ENCODE data around the gene CDH4.

The CDH4 gene

DNA sequence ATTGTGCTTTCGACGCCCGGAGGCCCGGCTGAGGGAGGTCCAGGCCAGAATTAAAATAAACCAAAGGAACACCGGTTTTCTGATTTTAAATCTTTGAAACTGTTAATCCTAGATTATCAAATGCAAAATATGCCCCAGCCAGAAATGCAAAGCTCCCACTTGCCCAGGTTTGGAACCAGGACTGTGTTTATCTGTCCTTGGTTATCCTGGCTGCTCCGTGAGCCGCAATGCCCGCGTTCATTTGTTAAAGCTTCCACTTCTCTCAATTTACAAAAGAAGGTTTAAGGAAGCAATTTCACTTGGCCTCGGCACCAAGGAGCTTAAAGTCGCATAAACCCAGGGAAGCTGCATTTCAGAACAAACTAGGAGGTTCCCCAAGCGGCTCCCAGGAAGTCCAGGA, 563.6 kb downstream of the CDH4 start:
- no peak for DNase-seq (ENCODE audit: low read depth in 2 of 2)

DNA sequence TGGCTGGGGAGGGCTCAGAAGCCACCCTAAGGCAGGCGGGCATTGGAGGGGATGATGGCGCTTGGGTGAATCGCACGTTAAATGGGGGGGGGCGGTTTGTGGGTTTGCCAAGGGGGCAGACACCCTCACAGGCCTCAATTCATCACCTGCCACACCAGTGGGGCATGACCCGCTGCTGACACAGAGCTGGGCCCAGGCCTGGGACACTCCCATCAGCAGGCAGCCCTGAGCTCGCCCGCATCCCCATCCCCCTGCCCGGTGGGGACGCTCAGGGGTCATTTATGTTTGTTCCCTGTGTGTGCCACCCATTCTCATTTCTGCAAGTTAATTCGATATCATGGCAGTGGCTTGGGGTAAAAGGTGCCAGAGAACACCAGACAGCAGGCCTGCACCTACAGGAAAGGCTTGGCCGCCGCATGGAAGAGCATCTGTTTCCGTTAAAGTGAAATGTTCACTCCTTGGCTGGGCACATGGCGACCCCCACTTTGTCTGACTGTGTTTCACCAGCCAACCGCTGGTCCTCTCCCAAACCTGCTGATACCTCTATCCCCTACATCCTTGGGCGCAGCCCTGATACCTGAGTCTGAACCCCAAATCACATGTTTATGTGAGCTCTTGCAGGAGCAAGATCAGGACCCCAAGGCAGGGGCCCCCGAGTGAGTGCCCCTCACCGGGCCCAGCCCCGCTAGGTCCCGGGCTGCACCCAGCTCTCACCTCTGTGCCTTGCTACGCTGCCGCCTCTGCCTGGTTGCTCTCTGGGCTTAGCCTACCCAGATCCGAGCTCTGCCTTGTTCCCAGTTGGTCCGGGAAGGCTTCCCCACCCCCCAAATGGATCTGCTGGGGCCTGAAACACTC, 564.8 kb downstream of the CDH4 start:
- DNase-seq (ENCODE audit: low read depth in 2 of 2) = no peak

DNA sequence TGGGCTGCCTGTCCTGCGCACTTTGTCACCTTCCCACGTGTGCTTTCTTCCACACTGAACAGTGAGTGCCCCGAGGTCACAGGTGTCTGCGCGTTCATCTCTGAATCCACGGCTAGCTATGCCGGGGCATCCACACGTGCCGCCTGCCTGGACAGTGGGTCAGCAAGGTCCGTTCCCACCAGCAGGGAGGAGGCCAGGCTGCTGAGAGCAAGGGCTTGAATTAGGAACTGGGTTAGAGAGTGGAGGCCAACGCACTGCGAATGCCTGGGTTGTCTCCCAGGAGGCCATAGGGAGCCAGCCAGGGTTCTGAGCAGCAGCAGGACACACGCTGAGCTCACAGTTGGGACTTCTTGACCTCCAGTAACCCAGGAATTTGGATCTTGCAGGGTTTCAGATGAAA, 565.5 kb downstream of the CDH4 start:
- no peak for DNase-seq (ENCODE audit: low read depth in 2 of 2)

DNA sequence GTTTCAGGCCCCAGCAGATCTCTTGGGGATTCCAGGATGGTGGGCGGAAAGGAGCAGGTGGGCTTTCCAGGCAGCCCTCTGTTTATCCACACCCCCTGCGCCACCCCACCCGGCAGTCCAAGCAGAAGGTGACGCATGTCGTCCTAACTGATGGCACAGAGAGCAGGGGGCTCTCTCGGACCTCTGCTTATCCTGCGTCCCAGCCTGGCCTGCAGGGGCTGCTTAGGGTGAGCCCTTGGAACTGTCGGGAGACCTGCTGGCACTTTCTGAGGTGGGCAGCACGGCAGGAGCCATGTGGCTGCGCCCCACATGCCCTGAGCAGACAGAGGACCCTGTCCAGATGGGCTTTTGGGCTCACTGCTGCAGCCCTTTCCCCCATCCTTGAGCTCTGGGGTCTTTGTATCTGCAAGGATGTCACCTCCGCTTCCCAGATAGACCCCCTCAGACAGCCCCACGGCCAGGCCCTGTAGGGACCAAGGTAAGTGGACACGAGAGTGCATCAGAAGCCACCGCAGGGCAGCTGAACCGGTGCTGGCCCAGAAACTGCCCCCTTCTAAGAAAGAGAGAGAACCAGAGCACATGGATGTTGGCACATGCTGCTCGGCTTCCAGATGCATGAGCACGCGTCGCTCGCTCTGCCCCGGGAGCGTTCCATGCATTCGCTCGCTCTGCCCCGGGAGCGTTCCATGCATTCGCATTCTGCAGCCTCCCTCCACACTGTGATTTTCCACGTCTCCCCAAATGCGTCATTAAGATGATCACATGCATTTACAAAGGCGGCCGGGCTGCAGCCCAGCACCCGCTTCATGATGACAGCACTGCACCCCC, 566.9 kb downstream of the CDH4 start:
- DNase-seq (ENCODE audit: low read depth in 2 of 2) = no peak

DNA sequence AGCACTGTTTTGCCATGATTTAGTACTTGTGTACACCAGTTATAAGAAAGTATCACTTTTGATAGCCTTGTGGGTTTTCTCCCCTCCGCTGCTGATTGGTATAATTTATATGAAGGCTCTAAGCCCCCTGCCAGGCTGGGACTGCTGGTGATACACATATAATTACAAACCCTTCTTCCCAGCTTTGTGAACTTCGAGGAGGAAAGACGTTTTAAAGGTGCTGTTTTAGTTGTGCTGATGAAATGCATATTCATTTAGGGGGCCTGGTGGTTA, 567.4 kb downstream of the CDH4 start:
- DNase-seq (ENCODE audit: low read depth in 2 of 2) = no peak

DNA sequence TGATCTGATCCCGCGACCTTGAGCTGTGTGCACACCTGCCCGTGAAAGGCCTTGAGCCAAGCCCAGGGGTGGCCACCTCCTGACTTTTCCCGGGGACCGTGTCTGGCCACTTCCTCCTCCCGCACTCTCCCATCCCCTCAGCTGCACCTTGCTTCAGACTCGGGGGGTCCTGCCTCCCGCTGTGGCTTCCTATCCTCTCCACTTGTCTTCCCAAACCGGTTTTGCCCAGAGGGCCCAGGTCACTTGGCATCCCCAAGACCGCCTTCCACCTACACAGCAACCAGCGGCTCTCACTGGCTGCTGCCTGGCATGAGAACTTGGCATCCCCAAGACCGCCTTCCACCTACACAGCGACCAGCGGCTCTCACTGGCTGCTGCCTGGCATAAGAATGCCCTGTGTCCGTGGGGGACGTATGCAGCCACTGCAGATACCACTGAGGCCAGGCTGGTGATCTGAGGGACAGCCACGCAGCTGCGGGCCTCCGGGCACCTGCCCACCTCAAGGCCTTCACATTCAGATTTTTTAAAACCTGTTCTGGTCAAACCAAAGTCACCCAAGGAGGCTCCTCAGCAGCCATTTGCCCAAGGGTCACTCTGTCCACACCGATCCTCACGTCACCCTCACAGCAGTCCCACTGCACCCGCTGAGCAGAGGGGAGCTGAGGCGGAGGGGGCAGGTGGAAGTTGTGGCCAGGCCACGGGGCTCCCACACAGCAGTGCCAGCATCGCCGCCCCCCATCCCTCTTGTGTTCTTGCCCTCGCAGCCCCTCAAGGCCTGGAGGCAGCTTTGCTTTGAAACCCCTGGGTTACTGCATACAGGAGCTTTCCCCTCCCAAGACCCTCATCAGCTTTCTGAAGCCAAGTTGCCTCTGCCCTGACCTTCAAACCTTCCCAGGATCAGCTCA, 568.1 kb downstream of the CDH4 start:
- no peak for DNase-seq (ENCODE audit: low read depth in 2 of 2)

DNA sequence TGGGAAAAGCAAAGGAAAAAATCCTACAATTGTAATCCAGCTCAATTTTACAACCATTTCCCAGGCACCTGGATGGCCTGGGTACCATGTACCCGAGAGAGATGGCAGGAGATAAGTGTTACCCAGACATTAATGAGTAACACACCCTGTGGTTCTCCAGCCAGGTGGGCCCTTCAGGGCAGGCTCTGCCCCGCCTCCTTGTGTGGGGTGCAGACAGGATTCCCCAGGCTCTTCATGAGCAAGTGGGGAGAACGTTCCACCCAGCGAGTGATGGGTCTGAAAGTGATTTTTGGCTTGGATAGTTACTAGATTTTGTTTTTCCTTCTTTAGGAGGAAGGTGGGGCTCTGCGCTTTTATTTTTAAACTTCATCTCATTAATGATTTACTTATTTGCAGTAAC, 569.7 kb downstream of the CDH4 start:
- DNase-seq (ENCODE audit: low read depth in 2 of 2) = no peak

DNA sequence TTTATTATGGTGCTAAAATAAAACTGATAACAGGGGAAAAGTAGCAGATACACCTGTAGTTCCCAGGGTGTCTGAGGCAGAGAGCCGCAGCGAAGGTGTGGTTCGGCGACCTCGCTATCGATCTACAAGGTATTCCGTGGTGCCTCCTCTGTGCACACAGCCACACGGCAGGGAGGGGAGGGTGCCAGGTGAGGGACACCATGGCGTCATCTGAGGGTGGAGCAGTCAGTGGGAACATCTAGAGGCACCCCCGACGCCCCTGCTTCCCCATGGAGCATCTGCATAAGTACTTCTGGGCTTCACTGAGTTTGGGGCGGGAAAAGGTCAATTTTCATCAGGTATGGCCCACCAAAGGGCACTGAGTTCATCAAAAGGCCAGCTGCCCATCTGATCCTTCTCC, 570.3 kb downstream of the CDH4 start:
- DNase-seq (ENCODE audit: low read depth in 2 of 2) = no peak

DNA sequence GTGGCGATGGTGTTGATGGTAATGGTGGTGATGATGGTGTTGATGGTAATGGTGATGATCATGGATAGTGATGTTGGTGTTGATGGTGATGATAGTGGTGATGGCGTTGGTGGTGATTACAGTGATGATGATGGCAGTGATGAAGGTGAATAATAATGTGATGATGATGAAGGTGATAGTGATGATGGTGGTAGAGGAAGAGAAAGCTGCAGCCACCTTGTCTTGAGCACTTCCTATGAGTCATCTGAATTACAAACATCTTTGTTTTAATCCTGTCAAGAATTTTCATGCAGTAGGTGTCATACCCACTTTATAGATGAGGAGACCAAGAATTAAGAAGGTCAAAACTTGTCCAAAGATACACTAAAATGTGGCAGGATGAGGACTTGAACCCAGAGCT, 571.2 kb downstream of the CDH4 start:
- no peak for DNase-seq (ENCODE audit: low read depth in 2 of 2)

DNA sequence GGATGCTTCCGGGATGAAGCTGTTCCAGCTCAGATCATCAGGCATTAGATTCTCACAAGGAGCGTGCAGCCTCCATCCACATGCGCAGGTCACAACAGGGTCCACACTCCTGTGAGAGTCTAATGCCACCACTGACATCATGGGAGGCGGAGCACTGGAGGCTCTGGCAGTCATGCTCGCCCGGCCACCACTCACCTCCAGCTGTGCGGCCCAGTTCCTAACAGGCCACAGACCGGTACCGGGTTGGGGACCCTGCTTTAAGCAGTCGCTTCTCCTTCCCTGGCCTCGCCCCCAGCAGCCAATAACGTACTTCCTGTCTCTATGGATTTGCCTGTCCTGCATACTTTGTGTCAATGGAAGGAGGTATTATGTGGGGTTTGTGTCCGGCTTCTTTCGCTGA, 576.8 kb downstream of the CDH4 start:
- DNase-seq (ENCODE audit: low read depth in 2 of 2) = no peak

DNA sequence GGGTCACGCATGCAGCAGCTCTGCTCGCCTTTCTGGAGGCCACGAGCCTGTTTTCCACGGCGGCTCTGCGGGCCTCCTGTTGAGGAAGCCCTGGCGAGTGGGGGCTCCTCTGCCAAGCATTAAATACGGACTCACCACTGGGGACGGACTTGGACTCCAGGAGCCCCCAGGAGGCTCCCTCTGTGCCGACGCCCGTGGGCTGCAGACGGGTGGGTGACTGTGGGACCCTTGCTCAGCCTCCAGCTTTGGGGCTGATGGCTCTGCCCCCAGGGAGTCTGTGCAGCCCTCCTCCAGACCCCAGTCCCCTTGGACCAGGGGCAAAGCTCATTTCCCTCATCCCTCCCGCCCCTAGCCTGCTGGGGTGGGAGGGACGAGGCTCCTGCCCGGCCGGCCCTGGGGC, 577.5 kb downstream of the CDH4 start:
- no peak for DNase-seq (ENCODE audit: low read depth in 2 of 2)

DNA sequence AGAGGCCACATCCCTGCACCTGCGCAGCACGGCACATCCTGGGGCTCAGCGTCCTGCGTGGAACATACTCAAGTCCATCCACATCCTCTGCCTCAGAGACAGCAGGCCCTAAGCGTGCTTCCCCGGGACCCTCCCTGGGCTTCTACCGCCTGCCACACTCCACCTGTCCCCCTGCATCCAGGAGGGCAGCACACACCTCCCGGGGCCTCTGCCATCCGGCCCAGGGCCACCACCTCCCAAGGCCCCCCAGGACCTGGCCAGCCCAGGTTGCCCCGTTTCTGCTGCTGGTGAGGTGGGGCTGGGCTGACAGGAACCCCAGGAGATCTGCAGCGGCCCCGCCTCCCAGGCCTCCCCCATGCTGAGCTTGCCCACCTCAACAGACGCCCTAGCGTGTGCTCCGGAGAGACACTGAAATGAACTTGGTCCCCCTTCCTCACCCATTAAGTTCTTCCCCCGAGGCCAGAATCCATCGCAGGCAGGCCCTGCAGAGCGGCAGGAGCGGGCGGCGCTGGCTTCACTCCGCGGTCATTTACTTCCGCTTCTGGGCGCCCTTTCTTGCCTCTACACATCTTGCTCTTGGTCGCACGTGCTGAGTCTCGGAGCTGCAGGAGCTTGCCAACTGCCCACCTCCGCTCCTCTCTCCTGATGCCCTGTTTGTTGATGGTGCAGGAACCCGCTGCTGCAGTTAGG, 578.3 kb downstream of the CDH4 start:
- DNase-seq (ENCODE audit: low read depth in 2 of 2) = no peak

DNA sequence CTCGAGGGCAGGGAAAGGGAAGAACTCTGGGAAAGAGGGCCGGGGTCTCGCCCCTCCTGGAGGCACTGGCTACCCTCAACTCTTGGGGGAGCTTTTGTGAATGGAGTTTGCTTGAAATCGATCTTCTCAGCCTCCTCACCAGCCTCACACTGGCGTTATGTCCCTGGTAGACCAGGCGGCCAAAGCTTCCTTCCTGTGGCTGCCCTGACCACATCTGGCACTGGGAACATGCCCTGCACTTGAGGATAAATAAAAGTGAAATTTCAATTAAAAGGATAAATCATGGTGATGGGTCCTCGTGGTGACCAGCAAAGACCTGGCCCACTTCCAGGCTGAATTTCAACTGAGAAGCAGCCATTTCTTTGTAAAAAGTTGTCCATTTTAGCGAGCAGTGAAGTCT, 578.9 kb downstream of the CDH4 start:
- no peak for DNase-seq (ENCODE audit: low read depth in 2 of 2)

DNA sequence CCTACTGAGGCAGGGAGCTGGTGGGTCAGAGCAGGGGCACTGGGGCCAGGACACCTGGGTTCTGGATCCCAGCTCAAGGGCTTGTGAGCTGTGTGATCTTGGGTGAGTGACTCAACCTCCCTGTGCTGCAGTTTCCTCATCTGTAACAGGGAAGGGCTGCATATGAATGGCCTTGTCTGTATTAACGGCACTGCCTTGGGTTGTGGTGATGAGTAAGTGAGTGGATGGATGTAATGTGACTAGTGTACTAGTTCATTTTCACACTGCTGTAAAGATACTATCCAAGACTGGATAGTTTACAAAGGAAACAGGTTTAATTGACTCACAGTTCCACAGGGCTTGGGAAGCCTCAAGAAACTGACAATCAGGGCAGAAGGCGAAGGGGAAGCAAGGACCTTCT, 580.1 kb downstream of the CDH4 start:
- DNase-seq (ENCODE audit: low read depth in 2 of 2) = no peak

DNA sequence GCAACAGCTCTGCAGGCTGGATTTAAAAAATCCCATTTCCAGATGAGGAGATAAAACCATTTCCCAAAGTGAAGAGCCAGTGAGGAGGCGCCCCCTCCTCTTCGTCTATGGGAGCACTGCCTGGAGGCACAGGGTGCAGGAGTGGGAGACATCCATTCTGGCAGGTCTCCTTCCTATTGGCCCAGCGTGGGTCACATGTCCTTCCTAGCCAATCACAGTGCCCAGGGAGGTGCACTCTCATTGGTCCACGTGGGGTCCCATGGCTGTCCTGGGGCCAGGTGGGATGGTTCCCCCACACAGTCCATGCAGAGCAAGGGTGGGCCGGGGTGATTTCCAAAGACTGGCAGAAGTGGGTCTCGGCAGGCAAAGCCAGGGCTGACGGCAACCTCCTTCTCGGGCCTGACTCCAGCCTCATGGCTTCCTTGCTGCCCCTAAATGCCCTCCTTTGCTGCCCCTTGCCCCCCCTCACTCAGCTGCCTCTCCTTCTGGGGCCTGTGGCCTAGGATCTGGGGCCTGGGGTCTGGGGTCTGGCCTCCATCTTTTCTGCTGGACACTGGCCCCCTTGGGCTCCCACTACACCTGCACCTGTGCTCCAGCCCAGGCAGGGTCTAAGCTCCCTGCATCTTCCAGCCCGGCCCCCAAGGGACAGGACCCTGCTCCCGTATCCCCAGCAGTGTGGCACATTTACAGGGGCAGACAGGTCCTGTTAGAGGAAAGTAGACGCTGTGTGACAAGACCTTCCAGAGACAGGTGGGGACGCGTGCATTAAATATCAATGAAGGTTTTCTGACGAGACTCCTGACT, 581.9 kb downstream of the CDH4 start:
- DNase-seq (ENCODE audit: low read depth in 2 of 2) = no peak

DNA sequence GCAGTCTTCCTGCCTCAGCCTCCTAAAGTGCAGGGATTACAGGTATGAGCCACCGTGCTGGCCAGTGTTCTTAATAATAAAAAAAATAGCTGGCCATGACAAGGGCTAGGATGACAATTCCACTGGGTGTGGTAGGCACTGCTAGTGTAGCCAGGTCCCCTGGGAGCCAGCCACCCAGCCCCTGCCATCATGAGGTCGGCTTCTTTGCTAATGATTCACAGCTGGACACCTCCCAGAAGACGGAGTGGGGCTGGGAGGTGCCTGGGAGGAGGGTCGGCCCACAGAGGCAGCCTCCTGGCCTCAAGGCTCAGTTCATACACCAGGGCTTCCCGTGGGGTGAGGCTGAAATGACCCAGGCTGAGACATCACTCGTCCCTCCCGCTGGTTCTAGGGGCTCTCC, 583.2 kb downstream of the CDH4 start:
- no peak for DNase-seq (ENCODE audit: low read depth in 2 of 2)

DNA sequence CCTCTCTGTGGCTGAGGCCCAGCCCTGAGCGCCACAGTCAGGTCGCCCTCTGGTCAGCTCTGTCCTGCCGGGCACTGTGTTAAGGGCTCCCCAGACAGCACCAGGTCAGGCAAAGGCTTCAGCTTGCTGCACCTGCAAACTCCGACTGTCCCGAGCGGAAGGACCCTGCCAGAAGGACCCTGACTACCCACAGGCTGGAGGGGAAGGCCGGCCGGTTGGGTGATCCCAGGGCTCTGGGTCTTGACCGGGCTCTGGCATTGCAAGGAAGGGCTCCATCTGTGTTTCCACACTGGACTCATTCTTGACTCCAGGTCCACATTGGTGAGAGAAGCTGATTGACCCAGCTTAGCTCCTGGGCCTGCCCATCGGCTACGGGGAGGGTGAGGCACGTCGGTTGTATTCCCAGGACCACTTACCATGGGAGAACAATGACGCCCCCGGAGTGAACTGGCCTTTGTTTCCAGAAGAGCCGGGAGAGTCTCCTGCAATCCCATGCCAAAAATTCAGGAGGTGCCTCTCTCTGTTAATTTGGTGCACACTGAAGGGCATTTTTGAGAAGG, 583.8 kb downstream of the CDH4 start:
- no peak for DNase-seq (ENCODE audit: low read depth in 2 of 2)

DNA sequence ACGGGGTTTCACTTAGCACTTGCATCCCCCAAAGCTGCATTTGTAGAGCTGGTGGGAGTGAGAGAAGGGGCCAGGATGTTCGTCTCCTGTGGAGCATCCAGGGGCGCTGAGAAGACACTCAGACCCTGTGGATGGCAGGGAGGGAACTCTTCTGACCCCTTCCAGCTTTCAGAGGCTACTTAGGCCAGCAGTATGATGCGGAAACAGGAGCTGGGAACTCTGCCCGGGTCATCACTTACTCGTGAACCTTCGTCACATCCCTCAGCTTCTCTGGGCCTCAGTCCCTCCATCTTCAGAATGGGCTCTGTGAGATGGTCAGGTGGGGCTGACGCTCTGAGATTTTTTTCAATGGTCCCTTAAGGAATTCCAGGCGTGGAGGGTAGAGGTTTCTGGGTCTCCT, 585.1 kb downstream of the CDH4 start:
- no peak for DNase-seq (ENCODE audit: low read depth in 2 of 2)

DNA sequence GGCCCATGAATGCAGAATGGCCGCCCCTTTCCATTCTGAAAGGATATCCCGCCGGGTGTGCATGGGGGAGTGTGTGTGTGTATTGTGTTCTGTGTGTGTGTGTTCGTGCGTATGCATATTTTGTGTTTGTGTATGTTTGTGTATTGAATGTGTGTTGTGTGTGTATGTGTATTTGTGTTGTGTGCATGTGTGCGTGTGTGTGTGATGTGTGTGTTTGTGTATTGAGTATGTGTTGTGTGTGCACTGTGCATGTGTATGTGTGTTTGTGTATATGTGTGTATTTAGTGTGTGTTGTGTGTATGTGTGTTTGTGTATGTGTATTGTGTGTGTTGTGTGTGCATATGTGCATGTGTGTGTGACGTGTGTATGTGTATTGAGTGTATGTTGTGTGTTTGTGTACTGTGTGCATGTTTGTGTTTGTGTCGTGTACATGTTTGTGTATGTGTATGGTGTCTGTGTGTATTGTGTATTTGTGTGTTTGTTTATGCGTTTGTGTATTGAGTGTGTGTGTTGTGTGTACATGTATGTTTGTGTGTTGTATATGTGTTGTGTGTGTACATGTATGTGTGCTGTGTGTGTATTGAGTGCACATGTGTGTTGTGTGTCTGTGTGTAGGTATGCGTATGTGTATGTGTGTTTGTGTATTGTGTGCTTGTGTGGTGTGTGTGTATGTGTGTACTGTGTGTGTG, 587.3 kb downstream of the CDH4 start:
- no peak for DNase-seq (ENCODE audit: low read depth in 2 of 2)

Data from fibroblast of skin of left quadriceps (primary cell).